HCT116 (cell line): ENCODE measurements around the gene KRT17.

Source experiments
- CTCF ChIP-seq, 3 experiments: fragments of 200-600 bp in 1 of 3; sonication (generic) in 1 of 3; IDR thresholded peaks in 2 of 3; conservative IDR thresholded peaks in 1 of 3; 2 replicates each; pipeline ENCODE4 v1.5.1; 2012 to 2017; ENCODE audit warnings: low read depth in 2 of 3, low read length in 2 of 3, antibody characterized with exemption in 1 of 3, borderline replicate concordance in 1 of 3, control low read depth in 1 of 3, mild to moderate bottlenecking in 1 of 3, mixed read lengths in 1 of 3, mixed run types in 1 of 3, moderate library complexity in 1 of 3; ENCODE audit not compliant: insufficient read depth in 1 of 3
- EGR1 ChIP-seq: IDR thresholded peaks from 2 replicates; pipeline ENCODE4 v1.6.1; 2012; ENCODE audit warnings: low read depth
- ELF1 ChIP-seq: IDR thresholded peaks from 2 replicates; pipeline ENCODE4 v1.6.1; 2012; ENCODE audit warnings: low read depth, borderline replicate concordance
- EZH2phosphoT487 ChIP-seq: fragments of 200-600 bp; IDR thresholded peaks from 2 replicates; pipeline ENCODE4 v1.6.1; 2018; ENCODE audit warnings: antibody characterized with exemption, borderline replicate concordance
- JUND ChIP-seq: IDR thresholded peaks from 2 replicates; pipeline ENCODE4 v1.6.1; 2012
- MAX ChIP-seq: IDR thresholded peaks from 2 replicates; pipeline ENCODE4 v1.6.1; 2012
- POLR2AphosphoS5 ChIP-seq: IDR thresholded peaks from 2 replicates; pipeline ENCODE4 v1.6.1; 2011; ENCODE audit warnings: mild to moderate bottlenecking, low read depth, low read length, moderate library complexity
- REST ChIP-seq: IDR thresholded peaks from 2 replicates; pipeline ENCODE4 v1.6.1; 2012; ENCODE audit warnings: low read depth
- SP1 ChIP-seq: IDR thresholded peaks from 2 replicates; pipeline ENCODE4 v1.6.1; 2012; ENCODE audit warnings: low read depth
- TCF7L2 ChIP-seq: IDR thresholded peaks from 2 replicates; pipeline ENCODE4 v1.7.0; 2011; ENCODE audit warnings: borderline replicate concordance, inconsistent platforms; ENCODE audit not compliant: insufficient read depth, insufficient read length; ENCODE audit errors: extremely low read depth

- TF ChIP-seq CTCF (IDR thresholded peaks at IDR 0.05 in 2 of 3, conservative IDR thresholded peaks at IDR 0.05 in 1 of 3; ENCODE audit: borderline replicate concordance in 1 of 3, insufficient read depth in 1 of 3, low read depth in 2 of 3, low read length in 2 of 3): no peak
- TF ChIP-seq MAX: peak; percentile 25; the same call in 1 of the 2 replicates
- no peak for TF ChIP-seq POLR2AphosphoS5
- TF ChIP-seq EGR1: no peak
- no peak for TF ChIP-seq ELF1
- TF ChIP-seq JUND: no peak
- no peak for TF ChIP-seq EZH2phosphoT487
- no peak for TF ChIP-seq REST
- TF ChIP-seq TCF7L2: no peak
- TF ChIP-seq SP1: no peak; the same call in 1 of the 2 replicates
Observed at GRCh38 chr17:41651625-41652460, 27.5 kb upstream of the KRT17 start.
